Activated CD4-positive, alpha-beta memory T cell treated with anti-CD3 and anti-CD28 coated beads for 36 hours (primary cell): ENCODE results near the gene UBE2R2. TPM values are rescaled to one million over a fixed set of nuclear protein-coding genes. Genes with fewer than 3 reads are reported as not detected.
A peak's percentile ranks its signal among the peaks of the same experiment; 100 is the strongest.
"Not testable (repeated sequence)": the region's sequence is repeated elsewhere in the genome, so short reads cannot be mapped to it uniquely, and the experiment has no call there.

Source experiments
- CTCF ChIA-PET: fragments of 350-600 bp; sonication (Branson Sonifier 250); formaldehyde crosslinking; loops from one replicate; lab custom pipeline; 2021; ENCODE audit warnings: antibody characterized with exemption, inconsistent platforms; lab: Charles Lee
- POLR2A ChIA-PET: fragments of 350-600 bp; sonication (Branson Sonifier 250); formaldehyde crosslinking; loops from one replicate; lab custom pipeline; 2021; ENCODE audit warnings: antibody characterized with exemption; lab: Charles Lee
- DNase-seq: peaks from one replicate; pipeline ENCODE4 v3.0.0-alpha.2; 2020
- H3K27ac Mint-ChIP-seq: one replicate; pipeline ENCODE4 v1.8.0; 2021; ENCODE audit warnings: mixed read lengths
- H3K27me3 Mint-ChIP-seq: one replicate; pipeline ENCODE4 v1.8.0; 2021; ENCODE audit warnings: mixed read lengths
- H3K36me3 Mint-ChIP-seq: one replicate; pipeline ENCODE4 v1.8.0; 2021; ENCODE audit warnings: mixed read lengths
- H3K4me1 Mint-ChIP-seq: one replicate; pipeline ENCODE4 v1.8.0; 2021; ENCODE audit warnings: low read depth, mixed read lengths
- H3K4me3 Mint-ChIP-seq: one replicate; pipeline ENCODE4 v1.8.0; 2021; ENCODE audit warnings: mild to moderate bottlenecking, mixed read lengths
- H3K9me3 Mint-ChIP-seq: one replicate; pipeline ENCODE4 v1.8.0; 2021; ENCODE audit warnings: mixed read lengths
- intact Hi-C: fragments of 100-400 bp; cut with micrococcal nuclease; formaldehyde crosslinking; loops from one replicate; pipeline ENCODE4 v1.15.1; 2023
- total RNA-seq, 2 experiments: library from RNA; stranded (reverse); gene quantifications; one replicate each; pipeline ENCODE4 v1.2.3, GENCODE V29; 2021

Gene UBE2R2
- total RNA-seq, 2 experiments from 2014 or later: 42.3 to 43.9 TPM

DNA sequence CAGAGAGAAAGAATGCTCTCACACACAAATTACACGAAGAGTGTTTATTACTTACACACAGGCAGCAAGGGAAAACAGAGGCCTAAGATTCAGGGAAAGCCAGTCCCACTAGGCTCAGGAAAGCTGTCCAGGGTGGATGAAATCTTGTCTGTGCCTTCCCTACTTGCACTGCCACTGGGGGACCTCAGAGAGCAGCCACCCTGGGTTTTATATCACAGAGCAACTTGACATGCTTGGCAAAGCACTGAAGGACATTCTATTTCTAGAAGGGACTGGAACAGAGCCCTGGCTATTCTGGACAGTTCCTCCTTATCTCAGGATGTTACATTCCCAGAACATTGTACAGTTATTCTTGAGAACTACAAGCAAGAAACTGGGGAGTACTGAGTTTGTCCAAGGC is 29.1 kb upstream of the UBE2R2 start:
- intact Hi-C loops: no loop called here
- POLR2A ChIA-PET: no interaction called here
- Mint-ChIP-seq H3K27me3 (peaks cover 13% of the 10 kb centered on the region), H3K9me3 (no peaks in the 10 kb centered on the region), H3K36me3 (no peaks in the 10 kb centered on the region), H3K4me3 (no peak overlapping the region), H3K27ac (no peak overlapping the region), H3K4me1 (no peaks in the 10 kb centered on the region)
- CTCF ChIA-PET: interaction anchor here (1.4 to 1.7 kb wide), 2 partner anchors 9 to 11 kb away, joined by 4 to 5 read pairs; no protein-coding TSS in a partner anchor
- DNase-seq: no peak

- H3K27me3 Mint-ChIP-seq: peaks cover 13% of the 10 kb centered on the region
- CTCF ChIA-PET: interaction anchor here (1.0 kb wide), 1 partner anchor 11 kb away, joined by 3 read pairs; no protein-coding TSS in a partner anchor
- not testable (repeated sequence) for DNase-seq
These were observed 27.5 kb upstream of the UBE2R2 start for GRCh38 chr9:33789429-33789828.

DNA sequence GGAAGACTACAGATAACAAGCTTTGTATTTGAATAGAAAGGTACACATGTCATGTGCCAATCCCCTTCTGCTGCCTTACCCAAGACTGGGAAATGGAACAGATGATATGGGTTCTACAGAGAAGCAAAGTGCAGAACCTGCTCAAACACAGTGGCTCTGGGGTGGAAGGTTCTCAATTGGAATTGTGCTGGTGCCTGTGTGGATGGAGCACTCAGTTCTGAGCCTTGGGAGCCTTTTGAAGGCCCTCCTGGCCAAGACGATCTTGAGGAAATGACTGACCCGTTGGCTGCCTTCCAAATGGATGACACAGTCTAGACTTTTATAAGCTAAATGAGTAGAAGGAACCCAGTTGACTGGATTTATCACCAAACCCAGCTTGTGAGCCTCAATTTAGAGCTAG is 25.8 kb upstream of the UBE2R2 start:
- H3K27me3 Mint-ChIP-seq: peaks cover 10% of the 10 kb centered on the region
- intact Hi-C loops: no loop called here
- ChIA-PET CTCF (interaction anchor here (1.3 kb wide), 1 partner anchor 13 kb away, joined by 3 read pairs; no protein-coding TSS in a partner anchor), POLR2A (no interaction called here)
- no peak overlapping the region for H3K4me3 Mint-ChIP-seq
- no peaks in the 10 kb centered on the region for H3K36me3 Mint-ChIP-seq
- no peak overlapping the region for H3K27ac Mint-ChIP-seq
- no peaks in the 10 kb centered on the region for H3K9me3 Mint-ChIP-seq
- peak; percentile 25 for DNase-seq
- no peaks in the 10 kb centered on the region for H3K4me1 Mint-ChIP-seq

More at GRCh38 chr9:33789429-33789828, 27.5 kb upstream of the UBE2R2 start:
- H3K4me1 Mint-ChIP-seq, POLR2A ChIA-PET, H3K27ac Mint-ChIP-seq, H3K9me3 Mint-ChIP-seq, intact Hi-C loops, H3K36me3 Mint-ChIP-seq, H3K4me3 Mint-ChIP-seq: not testable (repeated sequence)

DNA sequence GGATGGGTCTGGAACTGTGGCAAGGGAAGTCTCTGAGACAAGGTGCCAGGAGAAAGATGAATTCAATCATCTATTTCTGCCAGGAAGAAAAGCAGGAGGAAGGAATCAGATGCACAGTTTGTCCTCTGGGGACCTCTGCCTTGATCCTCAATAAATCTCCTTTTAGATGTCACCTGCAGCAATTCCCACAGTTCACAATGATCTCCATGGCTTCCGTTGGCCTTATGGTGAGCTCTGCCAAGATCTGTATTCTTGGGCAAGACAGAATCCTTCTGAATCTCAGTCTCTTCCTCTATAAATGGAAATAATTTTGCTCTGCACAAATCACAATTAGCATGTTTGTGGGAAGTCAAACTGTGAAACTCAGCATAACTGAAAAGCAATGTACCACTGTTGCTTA is 23.5 kb upstream of the UBE2R2 start:
- POLR2A ChIA-PET, H3K4me1 Mint-ChIP-seq, H3K9me3 Mint-ChIP-seq, intact Hi-C loops, DNase-seq, H3K4me3 Mint-ChIP-seq, H3K27ac Mint-ChIP-seq, H3K36me3 Mint-ChIP-seq: not testable (repeated sequence)
- peaks cover 19% of the 10 kb centered on the region for H3K27me3 Mint-ChIP-seq
- CTCF ChIA-PET: interaction anchor here (1.8 kb wide), 1 partner anchor 15 kb away, joined by 5 read pairs; no protein-coding TSS in a partner anchor

DNA sequence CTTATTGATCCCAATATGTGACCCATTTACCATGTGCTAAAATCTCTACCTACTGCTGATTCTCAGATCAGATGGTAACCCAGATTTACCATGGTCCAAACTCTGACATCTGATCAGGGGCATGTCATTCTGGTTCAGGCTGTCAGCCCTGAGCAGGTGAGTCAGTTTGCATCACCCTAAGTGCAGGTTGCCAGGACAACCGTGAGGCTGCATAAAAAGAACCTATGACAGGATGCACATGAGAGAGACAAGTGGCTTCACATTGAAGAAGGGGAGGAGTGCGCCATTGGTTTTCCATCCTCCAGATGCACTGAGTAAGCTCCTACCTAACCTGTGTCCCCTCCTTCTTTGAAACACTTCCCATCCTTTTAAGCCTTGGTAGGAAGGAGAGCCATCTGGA is 22.4 kb upstream of the UBE2R2 start:
- Mint-ChIP-seq H3K27me3 (peaks cover 19% of the 10 kb centered on the region), H3K4me3 (no peak overlapping the region), H3K27ac (no peak overlapping the region), H3K4me1 (no peaks in the 10 kb centered on the region), H3K9me3 (no peaks in the 10 kb centered on the region), H3K36me3 (no peaks in the 10 kb centered on the region)
- intact Hi-C loops: no loop called here
- peak; percentile 54 for DNase-seq
- POLR2A ChIA-PET: no interaction called here
- CTCF ChIA-PET: interaction anchor here (1.8 kb wide), 1 partner anchor 16 kb away, joined by 5 read pairs; no protein-coding TSS in a partner anchor

DNA sequence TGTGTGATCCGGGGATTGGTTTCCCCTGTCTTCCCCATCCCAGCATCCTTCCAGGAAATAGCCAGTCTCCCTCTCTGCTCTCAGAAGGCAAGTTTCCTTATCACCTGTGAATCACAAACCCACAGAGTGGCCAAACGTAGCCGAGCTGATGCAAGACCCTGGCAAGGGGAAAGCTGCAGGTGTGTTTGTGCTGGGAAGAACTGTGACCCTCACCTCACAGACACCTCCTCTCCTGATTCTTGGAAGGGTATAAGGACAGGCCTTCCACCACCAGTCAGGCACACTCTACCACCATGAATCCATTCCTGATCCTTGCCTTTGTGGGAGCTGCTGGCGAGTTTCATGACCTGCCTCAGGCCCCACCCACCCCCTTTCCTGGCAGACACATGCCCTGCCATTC is 21.7 kb upstream of the UBE2R2 start, which contains the start of gene PRSS3:
Gene PRSS3 (plus strand): TSS at position 281 of the 400 bp plus-strand sequence. CDS start 13 bp downstream, at position 294.
- Mint-ChIP-seq H3K36me3 (no peaks in the 10 kb centered on the region), H3K4me3 (no peak within 1 kb of the TSS), H3K27me3 (peaks cover 19% of the 10 kb centered on the region), H3K27ac (no peak within 1 kb of the TSS), H3K9me3 (no peaks in the 10 kb centered on the region), H3K4me1 (no peaks in the 10 kb centered on the region)
- ChIA-PET POLR2A (no interaction called here), CTCF (interaction anchor here (0.5 to 1.2 kb wide), 2 partner anchors 18 to 94 kb away, joined by 3 to 6 read pairs; no protein-coding TSS in a partner anchor)
- no peak for DNase-seq
- intact Hi-C loops: no loop called here

DNA sequence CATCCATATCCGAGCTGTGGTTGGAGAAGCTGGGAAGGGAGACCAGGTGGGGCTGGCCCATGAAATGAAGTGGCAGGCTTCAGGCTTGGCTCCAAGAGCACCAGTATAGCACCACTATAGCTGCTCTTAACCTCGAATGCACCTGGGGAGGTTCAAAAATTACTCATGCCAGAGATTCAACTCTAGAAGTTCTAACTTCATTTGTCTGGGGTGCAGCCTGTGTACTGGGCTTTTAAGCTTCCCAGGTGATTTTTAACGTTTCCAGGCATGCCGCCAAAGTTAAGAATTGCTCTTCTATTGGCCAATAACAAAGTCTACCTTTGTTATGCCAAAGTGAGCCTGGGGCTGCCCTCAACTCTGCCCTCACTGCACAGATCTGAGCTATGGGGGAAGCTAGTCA is 21.1 kb upstream of the UBE2R2 start:
- DNase-seq: no peak
- no peak overlapping the region for H3K27ac Mint-ChIP-seq
- no peaks in the 10 kb centered on the region for H3K36me3 Mint-ChIP-seq
- H3K4me1 Mint-ChIP-seq: no peaks in the 10 kb centered on the region
- peaks cover 19% of the 10 kb centered on the region for H3K27me3 Mint-ChIP-seq
- intact Hi-C loops: no loop called here
- no peaks in the 10 kb centered on the region for H3K9me3 Mint-ChIP-seq
- ChIA-PET POLR2A (no interaction called here), CTCF (interaction anchor here (1.2 kb wide), 1 partner anchor 19 kb away, joined by 6 read pairs; no protein-coding TSS in a partner anchor)
- no peak overlapping the region for H3K4me3 Mint-ChIP-seq

DNA sequence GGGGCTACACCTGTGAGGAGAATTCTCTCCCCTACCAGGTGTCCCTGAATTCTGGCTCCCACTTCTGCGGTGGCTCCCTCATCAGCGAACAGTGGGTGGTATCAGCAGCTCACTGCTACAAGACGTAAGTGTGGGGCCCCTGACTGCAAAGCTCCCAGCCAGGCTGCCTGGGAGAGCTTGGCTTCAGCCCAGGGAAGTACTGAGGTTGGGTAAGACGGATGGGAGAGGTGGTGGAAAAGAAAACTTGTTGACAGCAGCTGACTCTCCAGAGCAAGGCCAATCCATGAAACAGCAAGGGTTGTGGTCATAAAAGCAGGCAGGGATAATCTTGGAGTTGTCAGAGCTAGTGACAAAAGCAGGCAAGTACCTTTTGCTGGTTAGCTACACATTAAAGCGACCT is 20.3 kb upstream of the UBE2R2 start:
- H3K9me3 Mint-ChIP-seq, H3K27ac Mint-ChIP-seq, DNase-seq, H3K4me3 Mint-ChIP-seq, intact Hi-C loops, POLR2A ChIA-PET, H3K4me1 Mint-ChIP-seq, H3K36me3 Mint-ChIP-seq, CTCF ChIA-PET: not testable (repeated sequence)
- peaks cover 15% of the 10 kb centered on the region for H3K27me3 Mint-ChIP-seq

DNA sequence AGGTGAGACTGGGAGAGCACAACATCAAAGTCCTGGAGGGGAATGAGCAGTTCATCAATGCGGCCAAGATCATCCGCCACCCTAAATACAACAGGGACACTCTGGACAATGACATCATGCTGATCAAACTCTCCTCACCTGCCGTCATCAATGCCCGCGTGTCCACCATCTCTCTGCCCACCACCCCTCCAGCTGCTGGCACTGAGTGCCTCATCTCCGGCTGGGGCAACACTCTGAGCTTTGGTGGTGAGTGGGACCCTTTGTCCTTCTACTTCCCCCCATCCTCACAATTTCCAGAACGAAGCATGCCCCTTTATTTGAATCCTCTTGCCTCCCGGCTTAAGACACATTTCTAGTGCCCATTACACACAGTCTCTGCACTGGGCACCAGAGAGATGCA is 19.1 kb upstream of the UBE2R2 start:
- CTCF ChIA-PET: no interaction called here
- POLR2A ChIA-PET: no interaction called here
- Mint-ChIP-seq H3K27me3 (peaks cover 17% of the 10 kb centered on the region), H3K27ac (no peak overlapping the region), H3K36me3 (no peaks in the 10 kb centered on the region), H3K4me3 (no peak overlapping the region), H3K9me3 (no peaks in the 10 kb centered on the region), H3K4me1 (no peaks in the 10 kb centered on the region)
- intact Hi-C loops: no loop called here
- no peak for DNase-seq

DNA sequence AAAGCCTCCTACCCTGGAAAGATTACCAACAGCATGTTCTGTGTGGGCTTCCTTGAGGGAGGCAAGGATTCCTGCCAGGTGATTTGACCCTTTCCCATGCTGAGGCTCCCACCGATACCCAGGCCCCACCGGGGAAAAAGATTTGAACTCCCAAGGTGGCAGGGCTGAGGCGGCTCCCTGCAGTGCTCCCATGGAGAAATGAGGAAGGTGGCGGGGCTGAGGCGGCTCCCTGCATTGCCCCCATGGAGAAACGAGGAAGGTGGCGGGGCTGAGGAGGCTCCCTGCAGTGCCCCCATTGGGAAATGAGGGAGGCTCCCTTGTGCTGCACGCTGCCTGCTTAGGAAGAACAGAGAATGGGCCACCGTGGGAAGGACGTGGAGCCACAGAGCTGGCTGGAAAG is 18.4 kb upstream of the UBE2R2 start:
- Mint-ChIP-seq H3K27me3 (peaks cover 22% of the 10 kb centered on the region), H3K27ac (no peak overlapping the region), H3K9me3 (no peaks in the 10 kb centered on the region), H3K4me3 (no peak overlapping the region), H3K36me3 (no peaks in the 10 kb centered on the region), H3K4me1 (no peaks in the 10 kb centered on the region)
- POLR2A ChIA-PET: no interaction called here
- intact Hi-C loops: no loop called here
- DNase-seq: no peak
- CTCF ChIA-PET: interaction anchor here (1.4 kb wide), 1 partner anchor 16 kb away, joined by 5 read pairs; no protein-coding TSS in a partner anchor

- CTCF ChIA-PET: interaction anchor here (1.0 to 1.4 kb wide), 2 partner anchors 14 to 93 kb away, joined by 4 to 5 read pairs; no protein-coding TSS in a partner anchor
- no peak for DNase-seq
- intact Hi-C loops: no loop called here
- no peaks in the 10 kb centered on the region for H3K4me1 Mint-ChIP-seq
- POLR2A ChIA-PET: no interaction called here
- peaks cover 23% of the 10 kb centered on the region for H3K27me3 Mint-ChIP-seq
- no peak overlapping the region for H3K4me3 Mint-ChIP-seq
- H3K36me3 Mint-ChIP-seq: no peaks in the 10 kb centered on the region
- H3K9me3 Mint-ChIP-seq: no peaks in the 10 kb centered on the region
- no peak overlapping the region for H3K27ac Mint-ChIP-seq
These were observed 16.8 kb upstream of the UBE2R2 start for GRCh38 chr9:33799928-33800704.

GRCh38 chr9:33800886-33801285 is 16.1 kb upstream of the UBE2R2 start:
- Mint-ChIP-seq H3K36me3 (no peaks in the 10 kb centered on the region), H3K27me3 (peaks cover 23% of the 10 kb centered on the region), H3K27ac (no peak overlapping the region), H3K9me3 (no peaks in the 10 kb centered on the region), H3K4me3 (no peak overlapping the region), H3K4me1 (no peaks in the 10 kb centered on the region)
- ChIA-PET CTCF (interaction anchor here (1.0 kb wide), 1 partner anchor 93 kb away, joined by 4 read pairs; no protein-coding TSS in a partner anchor), POLR2A (no interaction called here)
- intact Hi-C loops: no loop called here
- no peak for DNase-seq
